GM19025 (cell line): ENCODE measurements around the gene SLC4A4.
"Not testable (repeated sequence)": the region's sequence is repeated elsewhere in the genome, so short reads cannot be mapped to it uniquely, and the experiment has no call there.

Source experiments
- ATAC-seq: cut with Tn5 transposase; IDR thresholded peaks from one replicate; pipeline ENCODE4 v1.9.1; 2021; ENCODE audit warnings: mild to moderate bottlenecking, low read depth, moderate library complexity; ENCODE audit not compliant: unreplicated experiment

The SLC4A4 gene

GRCh38 chr4:71406459-71406963, 67.7 kb downstream of the SLC4A4 start:
- ATAC-seq: no peak

- ATAC-seq: not testable (repeated sequence)
Measured at GRCh38 chr4:71408961-71409360, 70.1 kb downstream of the SLC4A4 start.

GRCh38 chr4:71411981-71412380, 73.2 kb downstream of the SLC4A4 start:
- ATAC-seq: no peak

- ATAC-seq: no peak
Measured at GRCh38 chr4:71415491-71415890, 76.7 kb downstream of the SLC4A4 start.

- no peak for ATAC-seq
Measured at GRCh38 chr4:71417150-71417549, 78.3 kb downstream of the SLC4A4 start.

- ATAC-seq: no peak
Measured at GRCh38 chr4:71426381-71427042, 87.7 kb downstream of the SLC4A4 start.

GRCh38 chr4:71429106-71429505, 90.3 kb downstream of the SLC4A4 start:
- no peak for ATAC-seq

GRCh38 chr4:71429962-71430361, 91.1 kb downstream of the SLC4A4 start:
- no peak for ATAC-seq

GRCh38 chr4:71430609-71431008, 91.8 kb downstream of the SLC4A4 start:
- no peak for ATAC-seq

- no peak for ATAC-seq
Measured at GRCh38 chr4:71440612-71441011, 101.8 kb downstream of the SLC4A4 start.

- no peak for ATAC-seq
Measured at GRCh38 chr4:71441186-71442169, 102.7 kb downstream of the SLC4A4 start.

GRCh38 chr4:71442336-71442735, 103.5 kb downstream of the SLC4A4 start:
- no peak for ATAC-seq

- no peak for ATAC-seq
Measured at GRCh38 chr4:71444395-71444794, 105.6 kb downstream of the SLC4A4 start.

- ATAC-seq: no peak
Measured at GRCh38 chr4:71445811-71446210, 107.0 kb downstream of the SLC4A4 start.

GRCh38 chr4:71446479-71447081, 107.8 kb downstream of the SLC4A4 start:
- no peak for ATAC-seq

GRCh38 chr4:71449040-71449439, 110.2 kb downstream of the SLC4A4 start:
- ATAC-seq: no peak

GRCh38 chr4:71449878-71450277, 111.1 kb downstream of the SLC4A4 start:
- no peak for ATAC-seq

GRCh38 chr4:71453531-71453930, 114.7 kb downstream of the SLC4A4 start:
- ATAC-seq: no peak

GRCh38 chr4:71456841-71457240, 118.0 kb downstream of the SLC4A4 start:
- ATAC-seq: no peak

- ATAC-seq: no peak
Measured at GRCh38 chr4:71460371-71460770, 121.6 kb downstream of the SLC4A4 start.

GRCh38 chr4:71461422-71461821, 122.6 kb downstream of the SLC4A4 start:
- ATAC-seq: no peak
